WTC11 (cell line): Measurements from ENCODE around the gene PC. TPM values are rescaled to one million over a fixed set of nuclear protein-coding genes. Genes with fewer than 3 reads are reported as not detected.

Experiments used
- ATAC-seq: fragments of 200-7000 bp; cut with Tn5 transposase; 2 replicates; pipeline ENCODE4 v1.10.0; 2021; ENCODE audit warnings: mild to moderate bottlenecking, moderate library complexity
- CTCF ChIA-PET: fragments of 300-600 bp; sonication (Branson Sonifier 250); formaldehyde crosslinking; loops from one replicate; lab custom pipeline; 2021; ENCODE audit warnings: antibody characterized with exemption; lab: Charles Lee
- POLR2A ChIA-PET: fragments of 350-600 bp; sonication (Branson Sonifier 250); formaldehyde crosslinking; loops from one replicate; lab custom pipeline; 2021; ENCODE audit warnings: antibody characterized with exemption; lab: Charles Lee
- DNase-seq: peaks from one replicate; pipeline ENCODE4 v3.0.0; 2021; ENCODE audit warnings: low spot score
- H3K27ac Mint-ChIP-seq: 2 replicates; pipeline ENCODE4 v1.8.0; 2021; ENCODE audit warnings: mixed read lengths
- H3K27me3 Mint-ChIP-seq: 2 replicates; pipeline ENCODE4 v1.8.0; 2021; ENCODE audit warnings: low read depth, mild to moderate bottlenecking, moderate library complexity, mixed read lengths
- H3K36me3 Mint-ChIP-seq: 2 replicates; pipeline ENCODE4 v1.8.0; 2021; ENCODE audit warnings: mixed read lengths
- H3K4me1 Mint-ChIP-seq: 2 replicates; pipeline ENCODE4 v1.8.0; 2022; ENCODE audit warnings: mixed read lengths
- H3K4me3 Mint-ChIP-seq: 2 replicates; pipeline ENCODE4 v1.8.0; 2021; ENCODE audit warnings: mild to moderate bottlenecking, moderate library complexity, mixed read lengths
- H3K9me3 Mint-ChIP-seq: 2 replicates; pipeline ENCODE4 v1.8.0; 2021; ENCODE audit warnings: mixed read lengths
- EMX1 ChIP-seq: fragments of 250-450 bp; sonication (Bioruptor Pico); IDR thresholded peaks from 2 replicates; pipeline ENCODE4 v1.8.0; 2021; ENCODE audit warnings: mild to moderate bottlenecking
- NR3C1 ChIP-seq: sonication (generic); formaldehyde crosslinking; conservative IDR thresholded peaks from 2 replicates; pipeline ENCODE4 v1.8.1; 2023; ENCODE audit warnings: low read depth, mild to moderate bottlenecking, missing genetic modification reagents
- RORB ChIP-seq: fragments of 250-450 bp; sonication (Bioruptor Pico); IDR thresholded peaks from 2 replicates; pipeline ENCODE4 v1.9.0; 2021; ENCODE audit warnings: mild to moderate bottlenecking
- ZNF121 ChIP-seq: sonication (generic); formaldehyde crosslinking; IDR thresholded peaks from 2 replicates; pipeline ENCODE4 v1.8.0; 2023; ENCODE audit warnings: missing genetic modification reagents
- total RNA-seq: library from RNA; stranded (reverse); gene quantifications from 3 replicates; pipeline ENCODE4 v1.2.3, GENCODE V29; 2021
- TF ChIP-seq, protein P1 (sequence below): sonication (generic); formaldehyde crosslinking; IDR thresholded peaks from 2 replicates; pipeline ENCODE4 v1.8.0; 2023; ENCODE audit warnings: mild to moderate bottlenecking, missing genetic modification reagents
- TF ChIP-seq, protein P2 (sequence below): sonication (generic); formaldehyde crosslinking; IDR thresholded peaks from 2 replicates; pipeline ENCODE4 v1.8.1; 2023; ENCODE audit warnings: mild to moderate bottlenecking, missing genetic modification reagents
- TF ChIP-seq, protein P3 (sequence below): sonication (generic); formaldehyde crosslinking; IDR thresholded peaks from 2 replicates; pipeline ENCODE4 v1.8.0; 2023; ENCODE audit warnings: missing genetic modification reagents
- TF ChIP-seq, protein P4 (sequence below): sonication (generic); formaldehyde crosslinking; conservative IDR thresholded peaks from 2 replicates; pipeline ENCODE4 v1.8.1; 2022; ENCODE audit warnings: mild to moderate bottlenecking, missing genetic modification reagents
- TF ChIP-seq, protein P5 (sequence below): fragments of 200-600 bp; IDR thresholded peaks from 2 replicates; pipeline ENCODE4 v1.8.0; 2022; ENCODE audit warnings: antibody characterized with exemption

PC gene
- total RNA-seq, 1 experiment from 2014 or later, result 27.2 TPM

DNA sequence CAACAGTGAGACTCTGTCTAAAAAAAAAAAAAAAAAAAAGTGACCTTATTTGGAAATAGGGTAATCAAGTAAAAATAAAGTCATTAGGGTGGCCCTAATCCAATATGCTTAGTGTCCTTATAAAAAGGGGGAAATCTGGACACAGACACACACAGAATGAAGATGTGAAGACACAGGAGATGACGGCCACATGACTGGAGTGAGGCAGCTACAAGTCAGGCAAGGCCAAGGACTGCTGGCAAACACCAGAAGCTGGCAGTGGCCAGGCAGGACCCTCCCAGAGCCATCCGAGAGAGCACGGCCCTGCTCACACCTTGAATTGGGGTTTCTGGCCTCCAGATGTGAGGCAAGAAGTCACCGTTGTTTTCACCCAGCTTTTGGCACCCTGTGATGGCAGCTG is 72.7 kb downstream of the PC start (continued):
- TF ChIP-seq, protein P1, sequence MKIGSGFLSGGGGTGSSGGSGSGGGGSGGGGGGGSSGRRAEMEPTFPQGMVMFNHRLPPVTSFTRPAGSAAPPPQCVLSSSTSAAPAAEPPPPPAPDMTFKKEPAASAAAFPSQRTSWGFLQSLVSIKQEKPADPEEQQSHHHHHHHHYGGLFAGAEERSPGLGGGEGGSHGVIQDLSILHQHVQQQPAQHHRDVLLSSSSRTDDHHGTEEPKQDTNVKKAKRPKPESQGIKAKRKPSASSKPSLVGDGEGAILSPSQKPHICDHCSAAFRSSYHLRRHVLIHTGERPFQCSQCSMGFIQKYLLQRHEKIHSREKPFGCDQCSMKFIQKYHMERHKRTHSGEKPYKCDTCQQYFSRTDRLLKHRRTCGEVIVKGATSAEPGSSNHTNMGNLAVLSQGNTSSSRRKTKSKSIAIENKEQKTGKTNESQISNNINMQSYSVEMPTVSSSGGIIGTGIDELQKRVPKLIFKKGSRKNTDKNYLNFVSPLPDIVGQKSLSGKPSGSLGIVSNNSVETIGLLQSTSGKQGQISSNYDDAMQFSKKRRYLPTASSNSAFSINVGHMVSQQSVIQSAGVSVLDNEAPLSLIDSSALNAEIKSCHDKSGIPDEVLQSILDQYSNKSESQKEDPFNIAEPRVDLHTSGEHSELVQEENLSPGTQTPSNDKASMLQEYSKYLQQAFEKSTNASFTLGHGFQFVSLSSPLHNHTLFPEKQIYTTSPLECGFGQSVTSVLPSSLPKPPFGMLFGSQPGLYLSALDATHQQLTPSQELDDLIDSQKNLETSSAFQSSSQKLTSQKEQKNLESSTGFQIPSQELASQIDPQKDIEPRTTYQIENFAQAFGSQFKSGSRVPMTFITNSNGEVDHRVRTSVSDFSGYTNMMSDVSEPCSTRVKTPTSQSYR (CRISPR knock-in tag), result no peak
- no peak for TF ChIP-seq NR3C1 (CRISPR knock-in tag)

DNA sequence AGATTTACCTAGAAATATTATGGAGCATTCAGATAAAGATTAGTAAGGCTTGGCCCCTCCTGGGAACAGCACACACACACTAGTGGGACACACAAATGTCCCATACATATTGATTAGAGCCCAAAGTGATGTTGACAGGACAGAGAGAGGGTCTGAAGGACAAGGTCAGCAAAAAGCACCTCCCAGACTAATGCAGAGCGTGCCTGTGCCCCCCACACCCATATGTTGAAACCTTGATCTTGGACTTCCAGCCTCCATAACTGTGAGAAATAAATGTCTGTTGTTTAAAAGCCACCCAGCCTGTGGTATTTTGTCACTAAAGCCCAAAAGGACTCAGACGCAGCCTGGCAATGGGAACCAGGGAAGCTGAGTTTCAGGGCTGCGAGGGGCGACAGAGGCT is 73.7 kb downstream of the PC start:
- H3K4me3 Mint-ChIP-seq, result no peak overlapping the region
- peaks cover 40% of the 10 kb centered on the region for H3K4me1 Mint-ChIP-seq
- TF ChIP-seq, protein P2, sequence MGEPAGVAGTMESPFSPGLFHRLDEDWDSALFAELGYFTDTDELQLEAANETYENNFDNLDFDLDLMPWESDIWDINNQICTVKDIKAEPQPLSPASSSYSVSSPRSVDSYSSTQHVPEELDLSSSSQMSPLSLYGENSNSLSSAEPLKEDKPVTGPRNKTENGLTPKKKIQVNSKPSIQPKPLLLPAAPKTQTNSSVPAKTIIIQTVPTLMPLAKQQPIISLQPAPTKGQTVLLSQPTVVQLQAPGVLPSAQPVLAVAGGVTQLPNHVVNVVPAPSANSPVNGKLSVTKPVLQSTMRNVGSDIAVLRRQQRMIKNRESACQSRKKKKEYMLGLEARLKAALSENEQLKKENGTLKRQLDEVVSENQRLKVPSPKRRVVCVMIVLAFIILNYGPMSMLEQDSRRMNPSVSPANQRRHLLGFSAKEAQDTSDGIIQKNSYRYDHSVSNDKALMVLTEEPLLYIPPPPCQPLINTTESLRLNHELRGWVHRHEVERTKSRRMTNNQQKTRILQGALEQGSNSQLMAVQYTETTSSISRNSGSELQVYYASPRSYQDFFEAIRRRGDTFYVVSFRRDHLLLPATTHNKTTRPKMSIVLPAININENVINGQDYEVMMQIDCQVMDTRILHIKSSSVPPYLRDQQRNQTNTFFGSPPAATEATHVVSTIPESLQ (CRISPR knock-in tag), result no peak
- no peak for TF ChIP-seq EMX1 (CRISPR knock-in tag)
- no peak for TF ChIP-seq RORB (CRISPR knock-in tag)
- TF ChIP-seq, protein P3, sequence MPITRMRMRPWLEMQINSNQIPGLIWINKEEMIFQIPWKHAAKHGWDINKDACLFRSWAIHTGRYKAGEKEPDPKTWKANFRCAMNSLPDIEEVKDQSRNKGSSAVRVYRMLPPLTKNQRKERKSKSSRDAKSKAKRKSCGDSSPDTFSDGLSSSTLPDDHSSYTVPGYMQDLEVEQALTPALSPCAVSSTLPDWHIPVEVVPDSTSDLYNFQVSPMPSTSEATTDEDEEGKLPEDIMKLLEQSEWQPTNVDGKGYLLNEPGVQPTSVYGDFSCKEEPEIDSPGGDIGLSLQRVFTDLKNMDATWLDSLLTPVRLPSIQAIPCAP, result no peak
- TF ChIP-seq, protein P4, sequence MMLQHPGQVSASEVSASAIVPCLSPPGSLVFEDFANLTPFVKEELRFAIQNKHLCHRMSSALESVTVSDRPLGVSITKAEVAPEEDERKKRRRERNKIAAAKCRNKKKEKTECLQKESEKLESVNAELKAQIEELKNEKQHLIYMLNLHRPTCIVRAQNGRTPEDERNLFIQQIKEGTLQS (CRISPR knock-in tag), result no peak
- H3K27me3 Mint-ChIP-seq, result no peaks in the 10 kb centered on the region
- no peak for DNase-seq
- H3K9me3 Mint-ChIP-seq, result no peaks in the 10 kb centered on the region
- no peaks in the 10 kb centered on the region for H3K36me3 Mint-ChIP-seq
- POLR2A ChIA-PET, result no interaction called here
- CTCF ChIA-PET, result interaction anchor here (0.7 to 4.0 kb wide), 5 partner anchors 10 to 90 kb away, joined by 3 to 30 read pairs (median 6); partner anchors contain the start of genes C11orf86 and PC
- ATAC-seq, result no peak
- no peak overlapping the region for H3K27ac Mint-ChIP-seq

DNA sequence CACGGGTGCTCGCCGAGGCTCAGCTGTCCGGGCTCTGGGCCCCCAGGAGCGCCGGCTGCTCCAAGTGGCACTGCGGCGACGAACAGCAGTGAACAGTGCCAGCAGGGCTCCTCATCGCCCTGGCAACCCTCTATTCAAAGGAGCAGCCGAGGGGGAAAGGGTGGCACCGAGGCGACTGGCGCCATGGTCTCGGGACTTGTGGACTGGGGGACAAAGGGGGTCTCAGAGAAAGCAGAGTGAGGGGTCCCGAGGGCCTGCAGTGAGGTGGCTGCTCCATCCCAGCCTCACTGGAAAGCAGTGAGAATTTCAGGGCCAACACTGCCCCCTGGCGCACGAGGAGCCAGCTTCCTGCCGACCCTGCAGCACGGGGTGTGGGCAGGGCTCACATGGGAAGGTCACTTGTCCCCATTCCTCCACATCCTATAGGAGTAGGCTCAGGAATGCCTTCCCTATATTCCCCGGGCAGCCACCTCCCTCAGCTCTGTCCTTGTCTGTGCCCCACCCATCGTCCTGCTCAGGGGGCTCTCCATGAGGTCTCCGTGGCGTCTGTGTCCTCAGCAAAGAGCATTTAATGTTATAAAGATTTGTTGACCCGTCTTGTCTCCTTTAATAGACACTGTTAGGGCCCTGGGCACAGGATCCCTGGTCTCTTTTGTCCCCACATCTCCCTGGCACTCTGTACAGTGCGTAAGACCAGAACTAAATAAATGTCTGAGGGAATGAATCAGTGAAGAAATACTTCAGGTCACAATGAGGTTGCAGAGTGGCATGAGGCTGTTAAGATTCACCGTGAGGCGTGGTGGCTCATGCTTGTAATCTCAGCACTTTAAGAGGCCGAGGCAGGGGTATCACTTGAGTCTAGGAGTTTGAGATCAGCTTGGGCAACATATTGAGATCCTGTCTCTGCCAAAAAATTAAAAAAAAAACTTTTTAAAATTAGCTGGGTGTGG is 74.9 kb downstream of the PC start:
- POLR2A ChIA-PET, result no interaction called here
- no peaks in the 10 kb centered on the region for H3K27me3 Mint-ChIP-seq
- CTCF ChIA-PET, result interaction anchor here (0.6 to 4.0 kb wide), 30 partner anchors 10 to 388 kb away, joined by 3 to 39 read pairs (median 5); partner anchors contain the start of genes C11orf86, PC, RBM4B and RCE1

More for the DNA sequence above, 74.9 kb downstream of the PC start:
- DNase-seq, result peak; percentile 91
- Mint-ChIP-seq H3K4me1 (peaks cover 41% of the 10 kb centered on the region), H3K9me3 (no peaks in the 10 kb centered on the region), H3K36me3 (no peaks in the 10 kb centered on the region), H3K4me3 (no peak overlapping the region), H3K27ac (peak overlapping the region; percentile 91)
- TF ChIP-seq, protein P5, sequence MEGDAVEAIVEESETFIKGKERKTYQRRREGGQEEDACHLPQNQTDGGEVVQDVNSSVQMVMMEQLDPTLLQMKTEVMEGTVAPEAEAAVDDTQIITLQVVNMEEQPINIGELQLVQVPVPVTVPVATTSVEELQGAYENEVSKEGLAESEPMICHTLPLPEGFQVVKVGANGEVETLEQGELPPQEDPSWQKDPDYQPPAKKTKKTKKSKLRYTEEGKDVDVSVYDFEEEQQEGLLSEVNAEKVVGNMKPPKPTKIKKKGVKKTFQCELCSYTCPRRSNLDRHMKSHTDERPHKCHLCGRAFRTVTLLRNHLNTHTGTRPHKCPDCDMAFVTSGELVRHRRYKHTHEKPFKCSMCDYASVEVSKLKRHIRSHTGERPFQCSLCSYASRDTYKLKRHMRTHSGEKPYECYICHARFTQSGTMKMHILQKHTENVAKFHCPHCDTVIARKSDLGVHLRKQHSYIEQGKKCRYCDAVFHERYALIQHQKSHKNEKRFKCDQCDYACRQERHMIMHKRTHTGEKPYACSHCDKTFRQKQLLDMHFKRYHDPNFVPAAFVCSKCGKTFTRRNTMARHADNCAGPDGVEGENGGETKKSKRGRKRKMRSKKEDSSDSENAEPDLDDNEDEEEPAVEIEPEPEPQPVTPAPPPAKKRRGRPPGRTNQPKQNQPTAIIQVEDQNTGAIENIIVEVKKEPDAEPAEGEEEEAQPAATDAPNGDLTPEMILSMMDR, result peak; percentile 54
- TF ChIP-seq ZNF121 (CRISPR knock-in tag), result no peak
- ATAC-seq, result peak; percentile 91
